Heart left ventricle (tissue), 13 donors: ENCODE data around the gene GDPD3.

ENCODE experiments used
- CTCF ChIP-seq, 12 donors: fragments of 200-600 bp; sonication (generic) in 4 of 12; IDR thresholded peaks; one replicate each; pipeline versions ENCODE4 v1.5.0 to v1.8.0; 2018 to 2022; ENCODE audit warnings: antibody characterized with exemption in 12 of 12, mild to moderate bottlenecking in 5 of 12
- POLR2A ChIP-seq, 2 donors: fragments of 450-650 bp; IDR thresholded peaks; one replicate each; pipeline ENCODE4 v1.6.1; 2017; ENCODE audit warnings: antibody characterized with exemption in 2 of 2, mild to moderate bottlenecking in 2 of 2, moderate library complexity in 2 of 2
- donor health status: ischemic (EF 13 %, LVEDD 7.1; RV severe dilation, severe dysfunction).
- donor health status: DM: no; HTN: yes; CAD: no.
- donor health status: DM: no; HTN: no; CAD: no.
- donor health status: ischemic (EF 25% LVEDD 6.9; RV normal size, moderate dysfunction).
- donor health status: ischemic (EF 25% LVEDD 5.7; RV mildly dilated, moderate dysfunction).
- donor health status: ischemic (EF 35%, LVEDD 5.7; RV mildly dilated, moderate dysfunction).
- donor health status: nonischemic (EF 11% LVEDD 7.7; RV severe dilation, severe dysfunction).
- donor health status: DM: yes; HTN: yes; CAD: no.
- donor health status: PGD.
- donor health status: ischemic (EF 29% LVEDD 5.4; RV normal size, mild dysfunction).
- donor health status: nonischemic (EF 23%, LVEDD 6.1; RV moderate dilation, normal function).

GRCh38 chr16:30157214-30157613, 43.9 kb upstream of the GDPD3 start:
- TF ChIP-seq POLR2A (IDR thresholded peaks at IDR 0.05) (no peak), CTCF (IDR thresholded peaks at IDR 0.05) (no peak)
